K562 (cell line): ENCODE measurements around the gene PCDHGC4. TPM values are rescaled to one million over a fixed set of nuclear protein-coding genes. Genes with fewer than 3 reads are reported as not detected.
A peak's percentile ranks its signal among the peaks of the same experiment; 100 is the strongest.

Source experiments
- CREB1 ChIP-seq, 2 experiments: sonication (generic) in 1 of 2; formaldehyde crosslinking in 1 of 2; IDR thresholded peaks; 2 replicates each; pipeline versions ENCODE4 v1.6.1 to v1.8.0; 2012 to 2022; ENCODE audit warnings: inconsistent platforms in 1 of 2, mild to moderate bottlenecking in 1 of 2, missing genetic modification reagents in 1 of 2, moderate library complexity in 1 of 2
- HMG20B ChIP-seq: fragments of 250-450 bp; sonication (Bioruptor Pico); IDR thresholded peaks from 2 replicates; pipeline ENCODE4 v1.5.0; 2021; ENCODE audit warnings: mild to moderate bottlenecking
- KLF6 ChIP-seq: fragments of 250-450 bp; sonication (Bioruptor Pico); IDR thresholded peaks from 2 replicates; pipeline ENCODE4 v1.4.0; 2020; ENCODE audit warnings: mild to moderate bottlenecking, moderate library complexity, borderline replicate concordance
- LCOR ChIP-seq: sonication (generic); formaldehyde crosslinking; IDR thresholded peaks from 2 replicates; pipeline ENCODE4 v1.8.0; 2022; ENCODE audit warnings: mild to moderate bottlenecking, missing genetic modification reagents
- MYNN ChIP-seq, 2 experiments: sonication (generic); formaldehyde crosslinking in 1 of 2; IDR thresholded peaks; 2 replicates each; pipeline versions ENCODE4 v1.5.0 to v1.6.1; 2016 to 2020; ENCODE audit warnings: antibody characterized with exemption in 1 of 2, missing genetic modification reagents in 1 of 2
- POLR2A ChIP-seq: fragments of 450-650 bp; conservative IDR thresholded peaks from 2 replicates; pipeline ENCODE4 v1.6.1; 2016
- SNAPC5 ChIP-seq: fragments of 250-450 bp; sonication (Bioruptor Pico); IDR thresholded peaks from 2 replicates; pipeline ENCODE4 v1.8.0; 2021; ENCODE audit warnings: moderate library complexity, mild to moderate bottlenecking, inconsistent platforms
- TEAD4 ChIP-seq, 2 experiments: sonication (generic) in 1 of 2; formaldehyde crosslinking in 1 of 2; IDR thresholded peaks; 2 replicates each; pipeline versions ENCODE4 v1.6.1 to v1.8.0; 2012 to 2022; ENCODE audit warnings: borderline replicate concordance in 1 of 2, inconsistent platforms in 1 of 2, low read length in 1 of 2, mild to moderate bottlenecking in 1 of 2, missing genetic modification reagents in 1 of 2
- ZBTB33 ChIP-seq: sonication (generic); formaldehyde crosslinking; IDR thresholded peaks from 2 replicates; pipeline ENCODE4 v1.8.1; 2023; ENCODE audit warnings: mild to moderate bottlenecking, missing genetic modification reagents
- ZC3H8 ChIP-seq: fragments of 450-650 bp; IDR thresholded peaks from 2 replicates; pipeline ENCODE4 v1.6.1; 2017
- ZNF175 ChIP-seq: fragments of 200-800 bp; sonication (Bioruptor generic); IDR thresholded peaks from 2 replicates; pipeline ENCODE4 v1.6.1; 2016; ENCODE audit warnings: low read depth, mild to moderate bottlenecking, missing genetic modification characterization, missing compliant biosample characterization
- ZNF644 ChIP-seq: fragments of 200-800 bp; sonication (Bioruptor generic); IDR thresholded peaks from 2 replicates; pipeline ENCODE4 v1.6.1; 2016; ENCODE audit warnings: low read depth, missing genetic modification characterization, missing compliant biosample characterization
- polyA plus RNA-seq, 8 experiments: library from polyadenylated mRNA; depleted of rRNA in 4 of 8; stranded (reverse) in 5 of 8; unstranded in 3 of 8; fragments of >200 nt; fragmentation: Nextera tagmentation in 2 of 8; fragmentation: Illumina TruSeq in 1 of 8; extraction: Ambion mirVana in 2 of 8; extraction: Trizol in 1 of 8; gene quantifications; 2 replicates each; pipeline versions ENCODE4 v1.2.1 to v1.2.3, GENCODE V29; 2011 to 2014; ENCODE audit warnings: inconsistent platforms in 1 of 8, missing spikeins in 1 of 8
- total RNA-seq, 7 experiments: library from RNA; depleted of rRNA in 6 of 7; stranded (reverse); fragments of >200 nt in 6 of 7; fragmentation: Illumina TruSeq in 2 of 7; extraction: Trizol in 2 of 7; gene quantifications; 2 replicates each; pipeline versions ENCODE4 v1.2.1 to v1.2.3, GENCODE V29; 2011 to 2021; ENCODE audit warnings: low replicate concordance in 1 of 7
- TF ChIP-seq, protein P1 (sequence below): fragments of 250-450 bp; sonication (Bioruptor Pico); IDR thresholded peaks from 2 replicates; pipeline ENCODE4 v1.5.0; 2021; ENCODE audit warnings: mild to moderate bottlenecking, borderline replicate concordance
- TF ChIP-seq, protein P2 (sequence below): sonication (generic); formaldehyde crosslinking; IDR thresholded peaks from 2 replicates; pipeline ENCODE4 v1.8.0; 2022; ENCODE audit warnings: mild to moderate bottlenecking, missing genetic modification reagents
- TF ChIP-seq, protein P3 (sequence below): fragments of 450-650 bp; IDR thresholded peaks from 2 replicates; pipeline ENCODE4 v1.6.1; 2018; ENCODE audit warnings: mild to moderate bottlenecking, low read depth; ENCODE audit not compliant: partially characterized antibody

The PCDHGC4 gene
- total and polyA plus RNA-seq, 9 of the 15 experiments (the other 6 are each of a cell fraction or from before 2014, with no cell fraction given), result 0.05 TPM; not detected in 8

- TF ChIP-seq ZBTB33, result peak; percentile 35
- no peak for TF ChIP-seq TEAD4 (IDR thresholded peaks at IDR 0.05; ENCODE audit: low read length)
- TF ChIP-seq TEAD4 (CRISPR knock-in tag; IDR thresholded peaks at IDR 0.05; ENCODE audit: borderline replicate concordance), result no peak
- TF ChIP-seq ZNF644, result no peak
- no peak for TF ChIP-seq ZNF175 (CRISPR knock-in tag)
- TF ChIP-seq CREB1 (IDR thresholded peaks at IDR 0.05), result no peak
- TF ChIP-seq CREB1 (CRISPR knock-in tag; IDR thresholded peaks at IDR 0.05), result no peak
- 0 out of 2 replicates have a peak, but pooled peaks have one; percentile 41 for TF ChIP-seq POLR2A
- TF ChIP-seq, protein P1, sequence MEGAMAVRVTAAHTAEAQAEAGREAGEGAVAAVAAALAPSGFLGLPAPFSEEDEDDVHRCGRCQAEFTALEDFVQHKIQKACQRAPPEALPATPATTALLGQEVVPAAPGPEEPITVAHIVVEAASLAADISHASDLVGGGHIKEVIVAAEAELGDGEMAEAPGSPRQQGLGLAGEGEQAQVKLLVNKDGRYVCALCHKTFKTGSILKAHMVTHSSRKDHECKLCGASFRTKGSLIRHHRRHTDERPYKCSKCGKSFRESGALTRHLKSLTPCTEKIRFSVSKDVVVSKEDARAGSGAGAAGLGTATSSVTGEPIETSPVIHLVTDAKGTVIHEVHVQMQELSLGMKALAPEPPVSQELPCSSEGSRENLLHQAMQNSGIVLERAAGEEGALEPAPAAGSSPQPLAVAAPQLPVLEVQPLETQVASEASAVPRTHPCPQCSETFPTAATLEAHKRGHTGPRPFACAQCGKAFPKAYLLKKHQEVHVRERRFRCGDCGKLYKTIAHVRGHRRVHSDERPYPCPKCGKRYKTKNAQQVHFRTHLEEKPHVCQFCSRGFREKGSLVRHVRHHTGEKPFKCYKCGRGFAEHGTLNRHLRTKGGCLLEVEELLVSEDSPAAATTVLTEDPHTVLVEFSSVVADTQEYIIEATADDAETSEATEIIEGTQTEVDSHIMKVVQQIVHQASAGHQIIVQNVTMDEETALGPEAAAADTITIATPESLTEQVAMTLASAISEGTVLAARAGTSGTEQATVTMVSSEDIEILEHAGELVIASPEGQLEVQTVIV, result no peak
- peak; percentile 15; the same call in 1 of the 2 replicates for TF ChIP-seq MYNN (IDR thresholded peaks at IDR 0.05)
- TF ChIP-seq MYNN (CRISPR knock-in tag; IDR thresholded peaks at IDR 0.05), result no peak
- TF ChIP-seq SNAPC5 (CRISPR knock-in tag), result no peak
- TF ChIP-seq, protein P2, sequence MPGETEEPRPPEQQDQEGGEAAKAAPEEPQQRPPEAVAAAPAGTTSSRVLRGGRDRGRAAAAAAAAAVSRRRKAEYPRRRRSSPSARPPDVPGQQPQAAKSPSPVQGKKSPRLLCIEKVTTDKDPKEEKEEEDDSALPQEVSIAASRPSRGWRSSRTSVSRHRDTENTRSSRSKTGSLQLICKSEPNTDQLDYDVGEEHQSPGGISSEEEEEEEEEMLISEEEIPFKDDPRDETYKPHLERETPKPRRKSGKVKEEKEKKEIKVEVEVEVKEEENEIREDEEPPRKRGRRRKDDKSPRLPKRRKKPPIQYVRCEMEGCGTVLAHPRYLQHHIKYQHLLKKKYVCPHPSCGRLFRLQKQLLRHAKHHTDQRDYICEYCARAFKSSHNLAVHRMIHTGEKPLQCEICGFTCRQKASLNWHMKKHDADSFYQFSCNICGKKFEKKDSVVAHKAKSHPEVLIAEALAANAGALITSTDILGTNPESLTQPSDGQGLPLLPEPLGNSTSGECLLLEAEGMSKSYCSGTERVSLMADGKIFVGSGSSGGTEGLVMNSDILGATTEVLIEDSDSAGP, result no peak
- TF ChIP-seq KLF6 (CRISPR knock-in tag), result no peak
- TF ChIP-seq, protein P3, sequence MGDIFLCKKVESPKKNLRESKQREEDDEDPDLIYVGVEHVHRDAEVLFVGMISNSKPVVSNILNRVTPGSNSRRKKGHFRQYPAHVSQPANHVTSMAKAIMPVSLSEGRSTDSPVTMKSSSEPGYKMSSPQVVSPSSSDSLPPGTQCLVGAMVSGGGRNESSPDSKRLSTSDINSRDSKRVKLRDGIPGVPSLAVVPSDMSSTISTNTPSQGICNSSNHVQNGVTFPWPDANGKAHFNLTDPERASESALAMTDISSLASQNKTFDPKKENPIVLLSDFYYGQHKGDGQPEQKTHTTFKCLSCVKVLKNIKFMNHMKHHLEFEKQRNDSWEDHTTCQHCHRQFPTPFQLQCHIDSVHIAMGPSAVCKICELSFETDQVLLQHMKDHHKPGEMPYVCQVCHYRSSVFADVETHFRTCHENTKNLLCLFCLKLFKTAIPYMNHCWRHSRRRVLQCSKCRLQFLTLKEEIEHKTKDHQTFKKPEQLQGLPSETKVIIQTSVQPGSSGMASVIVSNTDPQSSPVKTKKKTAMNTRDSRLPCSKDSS, result no peak
- no peak for TF ChIP-seq ZC3H8
- TF ChIP-seq HMG20B, result no peak
- 0 out of 2 replicates have a peak, but pooled peaks have one; percentile 5 for TF ChIP-seq LCOR
Observed at GRCh38 chr5:141512911-141513626, 28.2 kb downstream of the PCDHGC4 start (continued).
